ACHN (cell line): ENCODE results near the gene SCART1.
"Not testable (repeated sequence)": the region's sequence is repeated elsewhere in the genome, so short reads cannot be mapped to it uniquely, and the experiment has no call there.

Experiments used
- DNase-seq: peaks from one replicate; pipeline ENCODE4 v3.0.0-alpha.2; 2015
- in situ Hi-C: cut with HindIII; loops from 2 replicates; pipeline ENCODE4 v1.10.0; 2017; ENCODE audit warnings: low sequenced_read_pairs, low pct_ligation_motif_present, low pct_unique_long_range_greater_than_20kb

SCART1 gene

DNA sequence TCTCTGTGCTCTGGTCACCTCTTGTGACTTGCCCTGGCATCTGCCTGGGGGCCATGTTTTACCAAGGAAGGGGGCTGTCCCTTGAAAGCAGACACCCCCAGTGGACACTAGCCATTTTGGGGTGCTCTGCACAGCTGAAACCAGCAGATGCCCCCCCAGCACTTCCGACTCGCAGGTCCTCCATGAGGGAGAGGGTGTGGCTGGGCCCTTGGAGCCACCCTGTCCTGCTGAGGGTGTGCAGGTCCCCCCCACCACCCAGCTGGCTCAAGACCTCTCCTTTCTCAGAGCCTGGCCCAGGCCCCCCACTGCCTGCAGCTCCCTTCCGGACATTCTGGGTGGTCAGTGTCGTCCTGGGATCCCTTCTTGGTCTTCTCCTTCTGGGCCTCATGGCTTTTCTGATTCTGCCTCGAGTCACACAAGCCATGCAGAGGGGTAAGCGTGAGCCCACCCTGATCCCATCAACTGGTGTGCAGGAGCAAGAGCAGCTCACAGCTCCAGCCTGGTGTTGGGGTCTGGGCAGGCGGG is 12.3 kb downstream of the SCART1 start:
- in situ Hi-C loops: no loop called here
- no peak for DNase-seq

DNA sequence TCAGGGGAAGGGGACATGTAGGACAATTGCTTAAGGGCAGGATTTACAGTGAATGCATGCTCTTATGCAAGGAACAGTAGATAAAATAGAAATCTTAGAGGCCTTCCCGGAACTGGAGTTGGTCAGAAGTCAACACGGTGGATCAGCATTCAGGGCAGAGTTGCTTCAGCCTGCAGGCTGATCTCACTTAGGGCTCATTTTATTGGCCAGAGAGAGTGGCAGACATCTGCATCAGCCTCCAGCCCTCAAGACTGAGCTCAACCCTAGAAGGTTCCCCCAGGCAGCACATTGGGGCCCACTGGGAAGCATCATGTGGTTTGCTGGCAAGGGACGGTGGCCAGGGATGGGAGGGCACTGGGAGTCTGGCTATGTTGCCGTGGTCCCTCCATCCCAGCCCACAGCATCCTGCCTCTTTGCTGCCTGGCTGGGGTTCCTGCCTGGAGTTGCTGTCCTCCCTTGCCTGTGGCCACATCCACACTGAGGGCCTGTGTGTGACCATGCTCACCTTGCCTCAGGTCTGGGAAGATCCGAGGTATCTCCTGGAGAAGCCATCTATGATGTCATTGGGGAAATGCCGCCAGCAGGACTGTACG is 13.0 kb downstream of the SCART1 start:
- in situ Hi-C loops: no loop called here
- no peak for DNase-seq

DNA sequence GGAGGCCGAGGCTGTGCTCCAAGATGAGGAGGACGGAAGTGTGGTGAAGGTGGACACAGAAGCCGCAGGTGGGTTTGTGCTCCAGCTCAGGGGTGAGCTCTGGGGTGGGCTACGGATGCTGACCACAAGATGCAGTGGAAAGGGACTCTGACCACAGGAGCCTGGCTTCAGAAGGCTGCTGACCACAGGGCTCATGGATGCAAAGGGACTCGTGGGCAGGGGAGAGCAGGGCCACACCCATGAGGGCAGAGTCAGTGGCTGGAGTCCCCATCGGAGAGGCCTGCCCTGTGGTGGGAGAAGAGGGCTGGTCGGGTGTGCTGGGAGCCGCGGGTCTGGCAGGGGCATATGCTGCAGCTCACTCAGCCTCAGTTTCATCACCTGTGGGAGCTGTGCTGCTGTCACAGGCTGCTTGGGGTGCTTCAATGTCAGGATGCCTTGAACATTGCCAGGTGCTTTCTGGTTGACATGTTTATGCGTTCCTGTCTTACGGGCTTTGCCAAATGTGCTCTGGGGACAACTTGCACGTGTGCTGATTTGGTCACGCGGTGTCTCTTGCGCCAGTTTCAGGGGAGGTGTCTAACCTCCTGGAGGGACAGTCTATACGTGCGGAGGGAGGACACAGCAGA is 13.7 kb downstream of the SCART1 start:
- in situ Hi-C loops: no loop called here
- DNase-seq: no peak

DNA sequence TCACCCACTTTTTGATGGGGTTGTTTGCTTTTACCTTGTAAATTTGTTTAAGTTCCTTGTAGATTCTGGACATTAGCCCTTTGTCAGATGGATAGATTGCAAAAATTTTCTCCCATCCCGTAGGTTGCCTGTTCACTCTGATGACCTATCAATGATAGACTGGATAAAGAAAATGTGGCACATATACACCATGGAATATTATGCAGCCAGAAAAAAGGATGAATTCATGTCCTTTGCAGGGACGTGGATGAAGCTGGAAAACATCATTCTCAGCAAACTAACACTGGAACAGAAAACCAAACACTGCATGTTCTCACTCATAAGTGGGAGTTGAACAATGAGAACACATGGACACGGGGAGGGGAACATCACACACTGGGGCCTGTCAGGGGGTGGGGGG is 15.5 kb downstream of the SCART1 start:
- in situ Hi-C loops, DNase-seq: not testable (repeated sequence)

DNA sequence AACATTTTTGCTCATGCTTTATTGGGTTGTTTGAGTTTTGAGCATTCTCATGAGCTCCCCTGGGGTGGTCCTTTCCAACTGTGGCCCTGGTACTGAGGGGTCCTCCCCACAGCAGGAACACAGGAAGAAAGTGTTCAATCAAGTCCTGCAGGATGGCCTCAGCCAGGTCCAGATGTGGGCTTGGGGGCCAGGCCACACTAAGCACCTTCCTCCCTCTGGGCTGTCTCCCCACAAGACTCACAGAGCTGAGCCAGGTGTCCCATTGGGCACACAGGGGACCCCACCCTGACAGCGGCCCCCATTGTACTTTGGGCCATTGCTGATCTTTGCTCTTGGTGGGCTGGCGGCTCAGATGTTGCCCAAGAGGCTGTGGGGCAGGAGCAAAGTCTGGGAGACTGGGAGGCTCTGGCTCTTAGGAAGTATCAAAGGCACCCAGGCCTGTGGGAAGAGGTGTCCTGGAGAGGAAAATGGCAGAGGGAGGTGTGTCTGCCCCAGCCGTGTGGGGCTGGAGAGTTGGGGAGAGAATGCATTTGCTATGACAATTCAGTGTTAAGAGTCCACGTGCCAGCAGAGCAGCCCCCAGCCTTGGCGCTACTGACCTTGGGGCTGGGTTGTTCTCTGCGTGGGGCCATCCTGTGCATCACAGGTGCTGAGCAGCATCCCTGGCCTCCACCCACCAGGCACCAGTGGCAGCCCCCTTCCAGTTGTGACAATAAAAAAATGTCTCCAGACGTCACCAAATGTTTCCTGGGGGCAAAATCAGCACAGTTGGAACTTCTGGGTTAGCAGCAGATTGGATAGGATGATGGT is 17.8 kb downstream of the SCART1 start:
- in situ Hi-C loops: no loop called here
- DNase-seq: no peak

DNA sequence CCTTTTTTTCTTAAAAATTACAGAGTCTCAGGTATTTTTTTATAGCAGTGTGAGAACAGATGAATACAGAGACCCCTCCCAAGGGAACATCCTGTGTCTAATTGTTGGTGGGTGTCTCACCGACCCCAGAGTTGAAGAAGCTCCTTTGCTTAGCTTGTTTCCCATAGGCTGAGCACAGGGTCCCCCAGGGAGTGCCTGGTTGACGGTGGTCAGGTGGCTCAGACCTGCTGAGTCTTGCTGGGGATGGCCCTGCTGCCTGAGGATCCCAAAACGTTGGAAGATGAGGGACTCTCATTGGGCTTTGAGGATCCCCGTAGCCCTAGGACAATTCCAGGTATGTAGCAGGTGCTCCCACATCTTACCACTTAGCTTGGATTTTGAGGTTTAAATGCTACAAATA is 19.5 kb downstream of the SCART1 start:
- in situ Hi-C loops: no loop called here
- DNase-seq: no peak

DNA sequence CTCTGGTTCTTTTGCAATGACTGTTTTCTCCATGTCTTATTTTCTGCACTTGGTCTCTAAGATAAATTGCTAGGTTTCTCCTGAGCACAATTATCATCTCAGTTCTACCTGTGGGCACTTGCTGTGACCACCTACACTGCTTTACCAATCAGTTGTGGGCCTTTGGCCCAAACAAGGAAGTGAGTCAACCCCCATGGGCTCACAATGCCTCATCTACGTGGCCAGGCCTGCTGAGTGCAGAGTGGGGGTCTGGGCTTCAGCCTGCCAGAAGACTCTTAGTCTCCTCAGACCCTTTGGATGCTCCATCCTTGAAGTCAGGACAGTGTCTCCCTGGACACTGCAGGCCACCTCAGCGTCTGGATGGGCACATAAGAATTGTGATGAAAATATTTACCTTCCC is 20.3 kb downstream of the SCART1 start:
- no peak for DNase-seq
- in situ Hi-C loops: no loop called here

DNA sequence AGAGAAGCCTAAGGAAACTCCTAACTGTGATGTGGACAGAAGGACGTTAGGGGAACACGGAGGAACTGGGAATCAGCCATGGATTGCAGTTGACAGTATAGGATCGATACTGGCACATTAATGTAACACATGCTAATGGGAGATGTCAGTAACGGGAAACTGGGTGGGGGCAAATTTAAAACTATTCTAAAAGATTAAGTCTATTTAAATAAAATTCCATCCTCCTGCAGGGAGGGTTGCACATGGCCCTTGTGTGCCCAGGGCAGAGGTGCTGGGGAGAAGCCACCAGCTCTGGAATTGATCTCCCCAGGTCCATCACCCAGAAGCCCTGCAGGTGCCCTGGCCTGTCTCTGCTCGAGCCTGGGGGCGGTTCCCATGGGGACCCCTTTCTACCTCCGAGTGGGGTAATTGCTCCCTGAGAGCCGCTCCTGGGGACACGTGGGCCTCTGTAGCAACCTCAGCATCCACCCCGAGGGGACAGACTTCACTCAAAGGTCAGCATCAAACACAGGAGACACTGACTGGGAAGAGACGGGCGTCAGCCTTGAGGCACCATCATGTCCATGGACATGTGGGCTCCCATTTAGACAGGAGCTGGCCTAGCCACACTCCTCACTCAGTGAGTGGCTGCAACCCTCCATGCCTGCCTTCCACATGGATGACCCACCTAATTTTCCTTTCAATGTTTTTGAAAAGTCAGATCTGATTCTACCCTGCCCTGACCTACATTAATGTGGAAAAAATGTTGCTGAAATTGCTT is 21.1 kb downstream of the SCART1 start:
- no peak for DNase-seq

DNA sequence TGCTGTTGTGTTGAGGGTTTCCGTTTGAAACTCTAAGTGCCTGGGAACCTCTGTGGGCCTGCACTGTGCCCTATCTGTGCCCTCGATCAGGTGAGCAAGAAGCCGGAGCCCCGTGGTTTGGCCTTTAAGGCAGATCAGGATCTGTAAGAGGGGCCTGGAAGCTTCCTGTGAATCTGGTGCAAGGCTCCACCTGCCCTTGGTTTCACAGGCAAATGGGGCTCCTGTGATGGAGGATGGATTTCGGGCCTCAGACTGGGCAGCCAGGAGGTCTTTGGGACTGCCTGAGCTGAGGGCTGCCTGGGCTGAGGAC is 21.6 kb downstream of the SCART1 start:
- in situ Hi-C loops: no loop called here

More for the DNA sequence above, 21.1 kb downstream of the SCART1 start:
- in situ Hi-C loops: no loop called here

DNA sequence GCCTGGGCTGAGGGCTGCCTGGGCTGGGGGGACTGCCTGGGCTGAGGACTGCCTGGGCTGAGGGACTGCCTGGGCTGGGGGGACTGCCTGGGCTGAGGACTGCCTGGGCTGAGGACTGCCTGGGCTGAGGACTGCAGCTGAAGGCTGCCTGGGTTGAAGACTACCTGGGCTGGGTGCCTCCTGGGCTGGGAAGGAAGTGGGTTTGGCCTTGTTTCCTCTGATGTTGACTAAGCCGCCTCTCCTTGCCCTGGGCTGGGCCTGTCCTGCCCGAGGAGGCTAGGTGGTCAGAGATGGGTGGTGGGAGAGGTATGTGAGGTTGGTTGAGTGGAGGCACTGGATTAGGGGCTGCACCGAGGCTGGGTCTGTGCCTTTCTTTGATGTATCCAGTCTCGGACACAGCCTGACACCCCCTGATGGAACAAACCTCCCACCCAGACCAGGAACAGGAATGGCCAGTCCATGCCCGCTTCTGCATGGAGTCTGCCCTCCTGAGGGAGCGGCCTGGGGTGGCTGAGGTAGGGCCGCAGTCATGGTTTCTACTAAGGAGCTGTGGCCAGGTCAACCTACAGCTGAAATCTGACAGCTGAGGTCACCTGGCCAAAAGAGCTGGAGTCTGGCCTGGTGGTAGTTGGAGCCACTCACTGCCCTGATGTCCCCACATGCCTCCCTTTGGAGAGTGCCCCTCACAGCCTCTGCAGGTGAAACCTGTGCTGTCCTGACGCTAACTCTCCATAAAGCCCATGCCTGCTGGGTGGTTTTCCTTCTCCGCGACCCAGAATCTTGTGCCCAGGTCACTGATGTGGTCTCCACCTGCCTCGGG is 22.3 kb downstream of the SCART1 start:
- in situ Hi-C loops: no loop called here

More for the DNA sequence above, 21.6 kb downstream of the SCART1 start:
- DNase-seq: no peak

DNA sequence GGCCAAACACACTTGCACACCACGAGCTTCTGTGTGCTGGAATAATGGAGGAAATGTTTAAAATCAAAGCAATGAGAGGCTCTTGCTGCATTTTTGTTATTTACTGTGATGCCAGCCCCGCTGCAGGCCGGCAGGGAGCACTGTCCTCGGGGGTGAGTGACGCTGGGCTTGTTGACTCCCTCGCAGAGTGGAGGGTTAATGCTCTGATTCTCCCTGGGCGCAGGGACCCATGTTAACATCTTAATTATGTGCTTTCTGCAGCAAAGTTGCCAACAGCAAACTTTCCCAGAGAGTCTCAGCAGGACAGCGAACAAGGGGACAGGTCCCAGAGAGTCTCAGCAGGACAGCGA is 22.9 kb downstream of the SCART1 start:
- no peak for DNase-seq
- in situ Hi-C loops: no loop called here

More for the DNA sequence above, 22.3 kb downstream of the SCART1 start:
- no peak for DNase-seq

DNA sequence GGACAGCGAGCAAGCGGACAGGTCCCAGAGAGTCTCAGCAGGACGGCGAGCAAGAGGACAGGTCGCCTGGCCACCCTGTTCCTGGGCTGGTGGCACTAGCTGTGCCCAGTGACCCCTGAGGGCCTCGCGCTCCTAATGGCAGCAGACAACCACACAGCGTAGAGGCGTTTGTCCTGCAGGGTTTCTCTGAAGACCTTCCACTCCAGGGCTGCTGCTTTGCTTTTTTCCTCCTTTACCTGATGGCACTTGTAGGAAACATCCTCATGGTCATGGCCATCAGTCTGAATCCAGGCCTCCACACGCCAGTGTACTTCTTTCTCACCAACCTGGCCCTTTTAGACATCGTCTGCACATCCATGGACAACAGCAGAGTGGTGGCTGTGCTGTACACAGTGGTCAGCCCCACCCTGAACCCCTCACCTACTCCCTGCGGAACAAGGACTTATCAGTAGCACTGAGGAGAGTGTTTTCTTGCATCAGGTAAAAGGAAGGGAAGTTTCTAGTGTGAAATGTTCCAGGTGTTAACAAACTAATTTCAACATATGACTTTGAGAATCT is 27.4 kb downstream of the SCART1 start:
- in situ Hi-C loops: no loop called here

DNA sequence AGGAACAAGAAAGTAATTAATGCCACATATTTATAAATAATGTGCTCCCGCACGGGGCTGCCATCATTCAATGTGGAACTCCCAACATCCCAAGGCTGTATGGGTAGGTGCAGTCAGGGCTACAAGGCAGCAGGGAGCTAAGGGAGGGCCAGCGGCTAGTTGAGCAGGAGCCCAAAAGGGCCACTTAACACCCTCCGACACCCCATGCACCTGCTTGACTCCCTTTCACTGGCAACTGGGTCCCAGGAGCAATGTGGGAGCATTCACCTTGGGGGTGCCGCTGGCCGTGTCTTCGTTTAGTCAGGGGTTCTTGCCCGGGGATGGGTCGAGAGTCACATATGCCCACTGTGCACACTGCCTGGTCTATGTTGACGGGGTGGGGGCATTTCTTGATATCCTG is 27.9 kb downstream of the SCART1 start:
- in situ Hi-C loops: no loop called here
- DNase-seq: no peak

More for the DNA sequence above, 27.4 kb downstream of the SCART1 start:
- no peak for DNase-seq

DNA sequence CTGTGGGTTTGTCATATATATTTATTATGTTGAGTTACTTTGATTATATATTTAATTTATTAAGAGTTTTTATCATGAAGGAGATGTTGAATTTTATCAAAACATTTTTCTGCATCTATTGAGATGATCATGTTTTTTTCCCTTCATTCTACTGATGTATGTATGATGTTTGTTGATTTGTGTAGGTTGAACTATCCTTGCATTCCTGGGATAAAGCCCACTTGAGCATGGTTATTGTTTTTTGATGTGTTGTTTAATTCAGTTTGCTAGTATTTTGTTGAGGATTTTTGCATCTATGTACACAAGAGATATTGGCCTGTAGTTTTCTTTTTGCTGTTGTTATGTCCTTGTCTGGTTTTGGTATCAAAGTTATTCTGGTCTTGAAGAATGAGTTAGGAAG is 31.1 kb downstream of the SCART1 start:
- in situ Hi-C loops: no loop called here
- DNase-seq: no peak

DNA sequence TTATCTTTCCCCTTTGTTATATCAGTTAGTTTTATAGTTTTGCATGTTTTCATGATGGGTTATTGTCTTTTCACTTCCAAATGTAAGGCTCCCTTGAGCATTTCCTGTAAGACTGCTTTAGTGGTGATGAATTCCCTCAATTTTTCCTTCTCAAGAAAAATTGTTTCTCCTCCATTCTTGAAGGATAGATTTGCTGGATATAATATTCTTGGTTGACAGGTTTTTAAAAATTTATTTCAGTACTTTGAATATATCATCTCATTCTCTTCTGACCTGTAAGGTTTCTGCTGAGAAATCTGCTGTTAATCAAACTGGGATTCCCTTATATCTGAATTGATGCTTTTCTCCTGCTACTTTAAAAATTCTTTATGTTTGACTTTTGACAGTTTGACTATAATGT is 33.3 kb downstream of the SCART1 start:
- in situ Hi-C loops: no loop called here
- no peak for DNase-seq

DNA sequence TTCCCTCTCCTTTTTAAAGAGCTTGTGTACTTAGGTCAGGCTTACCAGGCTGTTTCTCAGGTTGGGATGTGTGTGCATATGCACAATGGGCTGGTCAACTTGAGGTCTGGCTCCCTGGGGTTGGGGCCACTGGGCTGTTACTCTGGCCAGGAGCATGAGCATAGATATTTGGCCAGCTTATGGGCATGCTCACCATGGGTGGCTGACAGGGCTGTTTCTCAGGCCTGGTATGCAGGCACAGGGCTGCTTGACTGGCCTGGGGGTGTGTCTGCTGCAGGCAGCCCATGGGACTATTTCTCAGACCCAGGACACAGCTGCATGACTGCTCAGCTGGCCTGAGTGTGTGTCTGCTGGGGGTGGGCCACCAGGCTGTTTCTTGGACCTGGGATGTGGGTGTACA is 34.6 kb downstream of the SCART1 start:
- in situ Hi-C loops: no loop called here
- DNase-seq: no peak

DNA sequence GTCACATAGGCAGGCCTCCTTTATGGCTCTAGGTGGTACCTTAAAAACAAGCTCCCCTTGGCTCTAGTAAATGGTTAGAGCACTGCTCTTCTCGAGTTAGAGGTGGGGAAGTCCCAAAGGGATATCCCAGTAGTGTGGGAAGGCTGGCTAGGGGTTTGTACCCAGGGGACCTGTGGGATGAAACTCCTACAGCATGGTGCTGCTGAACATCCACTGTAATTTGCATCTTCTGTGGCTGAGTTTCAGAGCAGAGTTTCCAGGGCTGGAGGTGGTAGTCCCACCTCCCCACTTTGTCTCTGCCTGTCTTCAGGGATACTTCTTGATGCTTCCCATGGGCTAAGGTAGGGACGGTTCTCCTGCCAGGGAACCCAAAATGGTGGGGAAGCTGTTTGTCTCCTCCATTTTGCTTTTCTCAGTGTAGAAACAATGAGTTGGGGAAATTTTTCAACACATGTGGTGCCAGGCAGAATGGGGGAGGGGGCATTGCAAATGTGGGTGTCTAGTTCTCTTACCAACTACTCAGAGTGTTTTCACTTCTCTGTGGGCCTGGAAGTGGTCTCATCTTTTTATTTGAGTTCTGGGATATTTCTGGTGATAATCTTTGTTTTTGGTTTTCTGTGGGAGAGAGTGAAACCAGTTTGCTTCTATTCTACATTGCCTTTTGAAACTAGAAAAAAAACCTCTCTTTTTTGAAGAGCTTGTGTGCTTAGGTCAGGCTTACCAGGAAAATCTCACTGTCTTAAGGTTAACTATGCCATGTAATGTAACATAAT is 36.3 kb downstream of the SCART1 start:
- in situ Hi-C loops: no loop called here
- DNase-seq: no peak
